Ovary (tissue), 3 donors: Measurements from ENCODE around the gene FABP7.

Experiments
- EP300 ChIP-seq: sonication (generic); formaldehyde crosslinking; IDR thresholded peaks from one replicate; pipeline ENCODE4 v1.6.1; 2017; ENCODE audit warnings: antibody characterized with exemption
- POLR2A ChIP-seq: fragments of 450-650 bp; IDR thresholded peaks from one replicate; pipeline ENCODE4 v1.6.1; 2017; ENCODE audit warnings: antibody characterized with exemption, mild to moderate bottlenecking, moderate library complexity
- TF ChIP-seq, protein P1 (sequence below), 3 donors: fragments of 450-650 bp in 2 of 3; fragments of 200-600 bp in 1 of 3; IDR thresholded peaks; one replicate each; pipeline versions ENCODE4 v1.5.1 to v1.8.0; 2016 to 2022; ENCODE audit warnings: antibody characterized with exemption in 3 of 3, mild to moderate bottlenecking in 1 of 3
- donor health status: DM: no; HTN: no; CAD: no.

DNA sequence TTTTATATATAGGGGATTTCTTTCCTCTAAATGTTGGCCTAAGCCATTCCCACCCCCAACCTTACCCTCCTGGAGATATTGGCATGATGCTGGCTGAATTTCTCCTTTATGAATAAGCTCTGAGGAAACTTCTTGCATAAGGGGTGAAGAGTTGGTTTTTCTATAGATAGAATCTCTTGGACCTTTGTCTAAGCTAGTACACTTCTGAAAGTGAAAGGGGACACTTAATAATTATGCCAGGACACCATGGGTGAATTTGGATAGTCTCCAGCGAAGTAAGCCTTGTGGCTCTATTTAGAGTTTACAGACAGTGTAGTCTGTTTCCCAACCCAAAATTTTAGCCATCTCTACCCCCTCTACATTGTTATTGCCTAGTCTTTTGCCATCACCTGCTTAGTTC, 27.1 kb upstream of the FABP7 start:
- TF ChIP-seq, protein P1, sequence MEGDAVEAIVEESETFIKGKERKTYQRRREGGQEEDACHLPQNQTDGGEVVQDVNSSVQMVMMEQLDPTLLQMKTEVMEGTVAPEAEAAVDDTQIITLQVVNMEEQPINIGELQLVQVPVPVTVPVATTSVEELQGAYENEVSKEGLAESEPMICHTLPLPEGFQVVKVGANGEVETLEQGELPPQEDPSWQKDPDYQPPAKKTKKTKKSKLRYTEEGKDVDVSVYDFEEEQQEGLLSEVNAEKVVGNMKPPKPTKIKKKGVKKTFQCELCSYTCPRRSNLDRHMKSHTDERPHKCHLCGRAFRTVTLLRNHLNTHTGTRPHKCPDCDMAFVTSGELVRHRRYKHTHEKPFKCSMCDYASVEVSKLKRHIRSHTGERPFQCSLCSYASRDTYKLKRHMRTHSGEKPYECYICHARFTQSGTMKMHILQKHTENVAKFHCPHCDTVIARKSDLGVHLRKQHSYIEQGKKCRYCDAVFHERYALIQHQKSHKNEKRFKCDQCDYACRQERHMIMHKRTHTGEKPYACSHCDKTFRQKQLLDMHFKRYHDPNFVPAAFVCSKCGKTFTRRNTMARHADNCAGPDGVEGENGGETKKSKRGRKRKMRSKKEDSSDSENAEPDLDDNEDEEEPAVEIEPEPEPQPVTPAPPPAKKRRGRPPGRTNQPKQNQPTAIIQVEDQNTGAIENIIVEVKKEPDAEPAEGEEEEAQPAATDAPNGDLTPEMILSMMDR (IDR thresholded peaks at IDR 0.05) = no peak
- TF ChIP-seq POLR2A (no peak), EP300 (no peak)
